HG03045 (cell line): Measurements from ENCODE around the gene CPS1.
A peak's percentile ranks its signal among the peaks of the same experiment; 100 is the strongest.

Experiments
- ATAC-seq: cut with Tn5 transposase; IDR thresholded peaks from one replicate; pipeline ENCODE4 v1.9.1; 2021; ENCODE audit warnings: mild to moderate bottlenecking, moderate library complexity; ENCODE audit not compliant: unreplicated experiment

The CPS1 gene

DNA sequence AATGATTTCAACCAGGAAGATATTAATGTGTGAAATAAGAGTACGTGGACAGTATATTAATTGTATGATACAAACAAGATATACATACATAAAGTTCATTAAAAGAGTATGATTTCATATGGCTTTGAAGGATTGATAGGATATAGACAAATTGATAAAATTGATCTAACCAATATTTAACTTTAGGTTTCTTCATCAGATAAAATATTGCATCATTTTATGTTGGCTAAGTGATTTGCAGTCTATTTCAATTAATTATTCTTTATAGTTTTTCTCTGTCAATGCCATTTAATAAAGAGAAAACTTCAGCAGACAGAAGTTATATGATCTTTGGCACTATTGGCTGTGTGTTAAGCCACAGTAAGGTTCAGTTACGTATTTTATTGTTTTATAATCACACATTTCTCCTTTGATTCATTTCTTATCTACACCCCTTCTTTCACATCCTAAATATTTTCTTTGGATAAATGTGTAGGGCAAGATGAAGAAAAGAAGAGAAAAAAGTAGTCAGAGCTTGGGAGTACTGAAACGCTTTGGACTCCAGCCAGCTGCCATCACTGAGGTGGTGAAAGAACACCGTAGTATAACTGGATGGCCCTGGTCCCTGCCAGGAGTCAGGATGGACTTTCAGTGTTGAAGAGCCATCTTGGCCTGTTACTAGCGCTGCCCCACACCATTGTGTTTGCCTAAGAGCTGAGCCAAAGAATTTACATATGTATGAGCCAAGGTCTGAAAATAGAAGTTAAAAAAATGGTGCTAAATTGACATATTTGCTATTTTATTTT is 9.8 kb upstream of the CPS1 start:
- ATAC-seq: no peak

DNA sequence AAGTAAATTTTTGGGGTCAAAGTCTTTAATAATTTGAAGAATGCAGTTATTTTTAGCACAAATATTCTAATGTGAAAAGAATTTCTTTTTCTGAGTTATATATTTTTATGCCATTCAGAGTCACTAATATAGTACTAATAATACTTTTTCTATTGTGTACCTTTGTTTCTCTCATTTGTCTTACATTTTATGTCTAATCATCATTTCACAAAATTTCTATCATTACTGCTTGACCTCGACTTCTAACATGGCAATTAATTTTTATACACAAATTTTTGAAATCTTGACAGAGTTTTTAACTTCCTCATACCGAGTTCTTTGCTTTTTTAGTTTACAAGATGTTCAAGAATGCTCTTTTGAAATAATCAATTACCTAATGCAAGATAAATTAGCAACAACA is 8.4 kb upstream of the CPS1 start:
- no peak for ATAC-seq

DNA sequence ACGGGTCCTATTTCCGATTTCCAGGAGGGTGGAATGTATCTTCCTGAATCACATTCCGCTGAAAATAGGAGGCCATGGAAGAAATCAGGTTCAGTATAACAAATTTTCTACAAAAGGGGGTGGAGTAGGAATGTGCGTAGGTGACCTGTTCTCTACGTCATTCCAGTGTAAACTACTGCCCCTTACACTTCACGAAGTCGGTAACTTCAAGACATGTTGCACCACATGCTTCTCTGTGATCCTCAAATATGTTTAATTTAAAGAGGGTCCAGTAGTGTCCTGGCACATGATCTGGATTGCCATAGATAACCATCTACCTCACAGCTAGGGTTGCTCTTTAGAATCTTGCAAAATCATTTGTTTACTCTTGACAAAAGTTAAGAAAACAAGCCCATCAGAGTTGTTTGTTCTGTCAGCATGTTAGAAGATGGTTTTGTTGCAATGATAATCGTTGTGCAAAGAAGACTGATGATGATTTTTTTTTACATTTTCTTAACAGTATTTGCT is 7.5 kb upstream of the CPS1 start:
- no peak for ATAC-seq

DNA sequence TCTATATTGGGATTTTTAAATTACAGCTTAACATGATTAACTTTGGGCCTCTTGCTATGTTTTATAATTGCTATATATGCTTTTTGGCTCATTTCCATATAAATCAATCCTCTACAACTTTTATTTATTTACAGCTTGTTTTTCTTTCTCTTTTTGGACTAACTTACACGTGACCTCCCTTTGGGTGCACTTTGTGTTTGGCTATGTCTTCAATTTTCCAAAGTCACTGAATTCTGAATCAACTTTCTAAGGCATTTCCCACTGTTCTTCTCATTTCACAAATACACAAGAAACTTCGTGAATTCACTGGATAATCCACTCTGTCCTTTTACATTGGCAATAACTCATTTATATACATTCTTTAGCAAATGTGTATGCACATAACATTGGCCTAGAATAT is 5.4 kb upstream of the CPS1 start:
- ATAC-seq: no peak

DNA sequence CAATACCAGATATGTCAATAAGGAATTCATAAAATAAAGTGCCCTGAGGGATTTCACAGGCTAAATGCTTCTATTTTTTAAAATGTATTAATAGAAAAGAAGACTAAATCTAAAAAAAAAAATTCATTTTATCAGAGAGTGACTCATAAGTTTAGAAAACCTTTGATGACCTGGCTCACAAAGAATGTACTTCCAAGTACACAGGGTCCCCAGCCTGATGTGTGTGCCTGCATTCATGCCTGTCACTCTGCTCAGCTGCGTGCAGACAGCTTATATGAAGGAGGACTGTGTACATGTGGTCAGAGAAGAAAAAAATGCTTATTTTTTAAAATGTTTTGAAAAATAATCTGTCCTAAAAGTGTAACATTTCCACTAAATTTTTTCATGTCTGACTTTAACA is 3.0 kb upstream of the CPS1 start:
- ATAC-seq: no peak

DNA sequence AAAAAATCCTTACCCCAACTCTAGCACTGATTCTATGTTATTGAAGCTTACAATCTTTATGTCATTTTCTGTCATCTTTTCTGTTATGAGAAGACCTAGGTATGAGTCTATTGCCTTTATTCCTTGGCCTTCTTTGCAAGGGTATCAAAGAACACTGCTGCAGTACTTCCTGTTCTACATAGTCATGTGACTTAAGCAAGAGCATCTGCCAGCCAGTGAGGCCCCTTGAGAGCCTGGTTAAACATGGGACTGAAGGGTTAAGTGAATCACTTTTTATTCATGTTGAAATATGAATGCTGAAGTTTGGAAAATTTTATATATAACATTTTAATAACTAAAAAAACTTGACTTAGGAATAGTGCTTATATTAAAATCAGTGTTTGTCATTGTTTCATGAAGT is 844 bp upstream of the CPS1 start:
- ATAC-seq: no peak

DNA sequence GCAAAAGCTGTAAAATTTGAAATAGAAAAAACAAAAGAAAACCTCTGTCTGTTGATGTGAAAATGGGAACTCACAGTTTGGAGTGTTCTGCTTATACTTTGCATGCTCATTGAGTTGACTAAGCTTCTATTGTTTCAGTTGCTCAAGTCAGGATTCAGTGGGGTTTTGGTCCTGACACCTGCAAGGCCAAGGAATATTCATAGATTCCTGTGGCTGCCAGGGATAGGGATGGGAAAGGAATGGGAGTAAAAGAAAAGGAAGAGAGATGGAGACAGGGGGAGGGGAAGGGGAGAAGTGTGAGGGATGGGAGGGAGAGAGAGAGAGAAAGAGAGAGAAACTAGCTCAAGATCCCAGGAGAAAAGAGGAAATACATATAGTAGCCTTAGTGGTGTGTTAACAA is 1.3 kb downstream of the CPS1 start:
- ATAC-seq: no peak

DNA sequence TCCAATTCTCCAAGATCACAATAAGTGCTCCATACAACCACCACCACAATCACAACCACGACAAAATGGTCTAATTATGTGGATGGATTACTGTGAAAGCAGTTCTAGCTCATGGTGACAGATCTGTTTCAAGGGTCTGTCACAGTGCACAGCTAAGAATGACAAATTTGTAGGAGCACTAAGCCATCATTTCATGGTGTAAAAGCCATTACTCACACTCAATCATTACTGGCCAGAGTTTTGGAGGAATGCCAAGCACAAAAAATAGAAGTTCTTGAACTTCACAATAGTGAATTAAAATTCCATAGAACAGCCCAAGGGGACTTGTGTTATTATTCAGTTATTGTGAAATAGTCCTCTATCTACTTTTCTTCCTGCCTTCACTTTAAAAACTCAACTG is 2.3 kb downstream of the CPS1 start:
- ATAC-seq: no peak

DNA sequence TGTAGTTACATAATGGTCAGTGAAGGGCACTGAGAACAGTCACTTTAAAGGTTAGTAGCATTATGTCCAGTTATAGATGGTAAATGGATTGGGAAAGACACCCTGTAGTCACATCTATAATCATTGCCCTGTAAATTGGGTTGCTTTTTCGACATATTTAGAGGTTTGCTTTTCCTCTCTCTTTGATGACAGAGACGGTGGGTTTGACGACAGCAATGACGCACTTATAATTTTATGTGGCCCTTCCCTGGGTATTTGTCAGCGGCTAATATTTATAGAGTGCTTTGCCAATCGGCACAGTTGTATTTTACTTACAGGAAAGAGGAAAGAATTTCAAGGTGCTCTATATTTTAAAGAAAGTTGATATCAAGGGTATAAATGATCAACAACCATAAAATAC is 2.8 kb downstream of the CPS1 start:
- ATAC-seq: no peak

DNA sequence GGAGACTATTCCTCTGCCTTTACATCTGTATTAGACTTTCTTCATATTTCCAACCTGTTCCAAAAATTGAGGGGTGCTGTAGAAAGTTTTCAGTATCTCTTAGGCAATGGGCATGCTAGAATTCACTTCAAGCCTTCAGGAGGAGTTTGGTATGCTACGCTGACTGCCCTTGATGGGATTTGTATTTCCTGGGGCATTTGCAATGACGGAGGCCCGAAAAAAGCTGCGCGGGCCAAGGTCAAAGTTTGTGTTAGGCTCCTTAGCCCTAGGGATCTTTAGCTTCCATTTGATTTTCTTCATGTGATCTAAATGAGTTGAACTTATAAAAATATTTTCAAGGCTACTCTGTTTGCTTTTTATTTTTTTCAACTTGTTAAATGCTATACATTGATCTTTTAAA is 5.1 kb downstream of the CPS1 start:
- ATAC-seq: no peak

DNA sequence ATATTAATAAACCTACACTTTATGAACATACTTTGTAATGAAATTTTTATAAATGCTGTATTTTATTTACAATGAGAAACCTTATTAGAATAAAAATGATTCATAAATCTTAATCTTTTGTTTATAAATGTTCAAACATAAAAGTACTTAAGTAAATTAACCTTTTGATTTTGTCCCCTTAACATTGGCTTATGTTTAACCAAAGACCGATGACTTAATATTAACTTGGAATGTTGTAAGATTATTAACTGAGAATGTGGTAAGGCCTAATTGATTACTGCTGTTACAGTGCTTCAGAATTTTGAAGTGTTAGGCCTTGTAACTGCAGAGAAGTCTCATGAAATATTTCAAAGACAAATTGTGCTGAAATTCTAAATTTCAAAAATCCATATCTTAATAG is 5.7 kb downstream of the CPS1 start:
- no peak for ATAC-seq

DNA sequence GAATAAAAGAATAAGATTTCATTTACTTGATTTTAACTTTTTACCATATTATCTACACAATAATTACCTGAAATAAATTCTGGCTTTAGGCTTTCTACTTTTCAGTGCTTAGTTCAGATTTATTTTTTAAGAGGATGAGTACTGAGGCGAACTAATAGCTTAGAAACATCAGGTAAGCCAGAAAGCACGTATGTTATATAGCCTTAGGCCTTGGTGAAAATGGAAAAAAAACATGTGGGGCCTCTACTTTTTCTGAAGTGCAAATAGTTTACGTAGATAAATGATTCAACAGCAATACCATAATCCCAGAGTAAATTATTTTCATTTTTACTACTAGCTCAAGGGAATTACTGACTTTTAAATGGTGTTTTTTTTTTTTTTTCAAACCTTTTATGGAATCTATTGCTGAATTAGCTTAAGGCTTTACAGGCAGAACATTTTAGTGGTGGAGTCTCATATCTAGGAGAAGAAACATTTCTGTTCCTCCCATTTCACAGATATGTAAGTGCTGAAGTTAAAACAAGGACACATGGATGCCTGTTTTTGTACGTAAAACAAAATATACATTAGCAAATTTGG is 6.2 kb downstream of the CPS1 start:
- no peak for ATAC-seq

DNA sequence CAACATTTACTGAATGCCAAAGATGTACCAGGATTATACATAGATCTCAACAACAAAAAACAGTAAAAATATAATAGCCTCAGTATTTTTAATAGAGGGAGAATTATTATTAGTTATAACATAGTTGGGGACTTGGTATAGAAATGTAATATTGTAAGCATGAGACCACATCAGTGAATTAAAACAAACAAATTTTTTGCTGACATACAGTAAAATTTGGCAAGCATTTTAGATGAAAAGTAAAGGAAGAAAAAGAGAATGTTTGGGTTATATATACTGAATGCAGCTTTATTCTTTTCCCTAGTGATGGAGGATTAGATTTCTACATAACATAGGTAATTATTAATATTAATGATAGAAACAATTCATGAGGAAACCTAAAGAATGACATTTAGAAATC is 10.9 kb downstream of the CPS1 start:
- ATAC-seq: no peak

DNA sequence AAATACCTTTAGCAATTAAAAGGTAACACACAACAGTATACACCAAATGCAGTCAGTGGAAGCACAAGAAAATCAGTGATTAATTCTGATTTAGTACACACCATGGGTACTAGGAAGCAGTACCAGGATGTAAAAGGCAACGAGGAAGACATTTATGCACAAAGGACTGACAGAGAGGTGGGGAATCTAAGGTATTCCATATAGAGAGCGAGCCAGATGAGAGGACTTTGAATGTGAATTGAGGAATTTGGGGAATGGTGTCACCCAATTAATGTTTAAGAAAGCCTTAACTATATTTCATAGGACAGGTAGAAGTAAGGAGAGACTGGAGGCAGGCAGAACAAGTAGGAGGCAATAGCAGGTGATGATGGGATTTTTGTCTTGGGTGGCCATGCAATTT is 11.7 kb downstream of the CPS1 start:
- ATAC-seq: no peak

DNA sequence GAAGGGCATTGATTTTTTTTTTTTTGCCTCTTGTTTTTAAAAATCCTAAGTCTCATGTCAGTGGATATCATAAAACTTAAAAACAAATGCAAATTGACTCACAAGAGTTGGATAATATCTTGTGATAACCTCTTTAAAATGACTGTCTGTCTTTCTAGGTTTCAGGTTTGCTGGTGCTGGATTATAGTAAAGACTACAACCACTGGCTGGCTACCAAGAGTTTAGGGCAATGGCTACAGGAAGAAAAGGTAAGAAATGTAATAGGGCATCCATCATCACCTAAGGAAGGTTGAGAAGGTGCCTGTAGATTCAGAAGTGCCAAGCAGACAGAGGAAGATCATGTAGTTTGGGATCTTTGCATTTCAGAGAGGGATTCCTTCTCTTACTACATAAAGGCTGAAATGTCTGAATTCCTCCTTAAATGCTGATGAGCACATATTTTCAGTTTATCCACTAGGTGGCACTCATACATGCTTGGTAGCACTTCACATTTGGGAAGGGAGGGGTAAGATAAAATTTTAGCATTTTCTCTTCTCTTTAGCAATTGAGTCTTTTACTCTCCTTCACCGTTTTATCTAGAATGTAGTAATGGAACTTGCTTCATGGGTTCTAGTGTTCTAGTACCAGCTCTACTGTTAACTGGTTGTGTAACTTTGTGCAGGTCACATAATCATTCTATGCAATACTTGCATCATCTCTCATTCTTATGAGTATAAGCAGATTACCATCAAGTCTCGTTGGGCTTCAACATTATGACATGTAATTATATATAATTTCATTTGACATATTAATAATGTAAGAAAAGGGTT is 21.1 kb downstream of the CPS1 start:
- ATAC-seq: peak; percentile 77

DNA sequence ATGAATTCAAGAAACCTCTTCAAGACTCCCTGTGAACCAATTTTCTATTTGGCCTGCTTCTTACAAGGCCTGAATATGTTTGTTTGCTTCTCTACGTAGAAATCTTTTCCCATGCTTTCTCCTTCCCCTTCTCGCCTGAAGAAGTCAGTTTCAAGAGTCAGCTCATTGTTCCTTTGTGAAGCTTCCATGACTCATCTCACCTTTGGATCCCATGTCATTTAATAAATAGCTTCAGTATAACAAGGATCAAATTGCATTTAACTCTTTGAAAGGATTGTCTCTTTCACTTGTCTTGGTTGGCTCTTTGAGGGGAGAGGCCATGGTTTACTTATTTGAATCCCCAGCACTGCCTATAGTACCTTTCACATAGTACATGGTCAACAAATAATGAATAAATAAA is 28.4 kb downstream of the CPS1 start:
- no peak for ATAC-seq

DNA sequence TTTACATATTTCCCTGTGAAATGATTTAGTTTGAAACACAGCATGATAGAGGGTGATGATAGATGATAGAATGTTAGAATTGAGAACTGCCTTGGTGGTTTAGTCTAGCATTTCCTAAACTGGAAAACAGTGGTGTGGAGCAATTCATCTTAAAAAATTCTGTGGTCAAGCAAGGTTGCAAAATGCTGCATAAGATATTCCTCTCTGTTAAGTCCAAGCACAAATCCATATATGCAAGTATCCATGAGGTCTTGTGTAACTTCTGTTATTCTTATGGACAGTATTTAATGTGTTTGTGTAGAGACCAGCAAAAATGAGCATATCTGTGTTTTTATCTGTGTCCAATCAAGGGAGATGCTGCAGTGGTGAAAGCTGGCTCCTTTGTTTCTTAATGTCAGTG is 30.0 kb downstream of the CPS1 start:
- no peak for ATAC-seq

DNA sequence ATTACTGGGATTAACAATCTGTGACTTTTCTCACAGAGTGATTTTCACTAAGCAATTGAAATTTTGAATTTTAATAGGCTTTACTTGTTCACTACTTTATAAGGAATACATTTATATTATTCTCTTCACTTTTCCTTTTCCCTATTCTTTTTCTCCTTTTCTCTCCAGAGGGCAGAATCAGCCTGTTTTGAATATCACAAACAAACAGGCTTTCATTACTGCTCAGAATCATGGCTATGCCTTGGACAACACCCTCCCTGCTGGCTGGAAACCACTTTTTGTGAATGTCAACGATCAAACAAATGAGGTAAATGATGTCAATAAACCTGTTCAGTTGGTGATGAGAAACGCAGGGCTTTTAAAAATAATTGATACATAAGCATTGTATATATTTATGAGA is 35.3 kb downstream of the CPS1 start:
- ATAC-seq: no peak

DNA sequence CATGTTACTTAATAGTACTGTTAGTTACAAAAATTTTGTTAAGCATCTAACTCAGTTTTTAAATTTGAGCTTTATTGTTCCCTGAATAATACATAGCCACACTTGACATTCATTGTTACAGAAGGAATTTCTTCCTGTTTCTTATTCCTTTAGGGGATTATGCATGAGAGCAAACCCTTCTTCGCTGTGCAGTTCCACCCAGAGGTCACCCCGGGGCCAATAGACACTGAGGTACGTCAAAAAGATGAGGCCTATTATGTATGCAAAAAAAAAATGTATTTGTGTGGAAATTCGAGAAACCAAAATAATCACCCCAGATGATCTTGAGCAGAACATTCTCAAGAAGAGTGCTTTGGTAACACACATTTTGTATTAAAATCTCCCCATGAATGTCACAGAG is 36.3 kb downstream of the CPS1 start:
- ATAC-seq: no peak

DNA sequence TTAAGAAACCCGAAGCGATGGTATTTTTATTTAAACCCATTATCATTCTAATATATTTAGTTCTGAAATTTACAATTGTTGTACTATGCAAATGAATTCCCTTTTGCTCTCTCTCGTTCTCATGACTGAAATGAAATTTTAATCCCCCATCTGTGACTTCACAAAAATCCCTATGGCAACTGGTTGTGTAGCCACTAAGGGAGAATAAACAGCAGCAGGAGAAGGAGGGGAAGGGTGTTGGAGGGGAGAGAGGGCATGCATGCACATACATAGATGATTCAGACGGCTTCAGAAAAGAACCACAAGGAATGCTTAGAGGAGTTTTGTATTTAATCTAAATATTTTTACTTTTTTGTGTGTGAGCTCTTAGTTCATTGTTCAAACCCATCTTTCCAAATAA is 36.8 kb downstream of the CPS1 start:
- ATAC-seq: no peak

DNA sequence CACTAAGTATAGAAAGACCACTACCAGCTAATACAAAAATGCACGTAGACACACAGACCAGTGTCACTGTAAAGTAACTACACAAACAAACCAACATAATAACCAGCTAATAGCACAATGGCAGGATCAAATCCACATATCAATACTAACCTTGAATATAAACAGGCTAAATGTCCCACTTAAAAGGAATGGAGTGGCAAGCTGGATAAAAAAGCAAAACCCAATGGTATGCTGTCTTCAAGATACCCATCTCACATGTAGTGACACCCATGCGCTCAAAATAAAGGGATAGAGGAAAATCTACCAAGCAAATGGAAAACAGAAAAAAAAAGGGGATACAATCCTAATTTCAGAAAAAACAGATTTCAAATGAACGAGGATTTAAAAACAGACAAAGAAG is 41.8 kb downstream of the CPS1 start:
- ATAC-seq: no peak

DNA sequence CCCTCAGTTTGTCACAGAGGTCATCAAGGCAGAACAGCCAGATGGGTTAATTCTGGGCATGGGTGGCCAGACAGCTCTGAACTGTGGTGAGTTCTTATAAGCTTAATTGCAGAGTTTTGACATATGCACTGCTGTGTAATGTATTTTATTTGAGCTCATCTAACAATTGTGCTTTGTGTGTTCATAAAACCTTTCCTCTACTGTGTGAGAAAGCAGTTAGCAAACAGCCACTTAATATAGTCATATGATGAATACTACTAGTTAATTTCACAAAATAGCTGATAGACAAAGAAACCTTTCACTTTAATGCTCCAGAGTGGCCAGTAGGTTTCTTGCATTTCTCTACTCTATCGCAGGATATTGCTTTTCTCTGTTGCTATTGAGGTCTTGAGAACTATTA is 43.1 kb downstream of the CPS1 start:
- ATAC-seq: no peak
